CD4-positive, alpha-beta T cell treated with Interleukin-1 beta for 1 hour (primary cell): ENCODE data around the gene OGFRL1.
"Not testable (repeated sequence)": the region's sequence is repeated elsewhere in the genome, so short reads cannot be mapped to it uniquely, and the experiment has no call there.

Source experiments
- DNase-seq, 2 donors: peaks; one replicate each; pipeline ENCODE4 v3.0.0-alpha.2; 2020 to 2022

Gene OGFRL1

DNA sequence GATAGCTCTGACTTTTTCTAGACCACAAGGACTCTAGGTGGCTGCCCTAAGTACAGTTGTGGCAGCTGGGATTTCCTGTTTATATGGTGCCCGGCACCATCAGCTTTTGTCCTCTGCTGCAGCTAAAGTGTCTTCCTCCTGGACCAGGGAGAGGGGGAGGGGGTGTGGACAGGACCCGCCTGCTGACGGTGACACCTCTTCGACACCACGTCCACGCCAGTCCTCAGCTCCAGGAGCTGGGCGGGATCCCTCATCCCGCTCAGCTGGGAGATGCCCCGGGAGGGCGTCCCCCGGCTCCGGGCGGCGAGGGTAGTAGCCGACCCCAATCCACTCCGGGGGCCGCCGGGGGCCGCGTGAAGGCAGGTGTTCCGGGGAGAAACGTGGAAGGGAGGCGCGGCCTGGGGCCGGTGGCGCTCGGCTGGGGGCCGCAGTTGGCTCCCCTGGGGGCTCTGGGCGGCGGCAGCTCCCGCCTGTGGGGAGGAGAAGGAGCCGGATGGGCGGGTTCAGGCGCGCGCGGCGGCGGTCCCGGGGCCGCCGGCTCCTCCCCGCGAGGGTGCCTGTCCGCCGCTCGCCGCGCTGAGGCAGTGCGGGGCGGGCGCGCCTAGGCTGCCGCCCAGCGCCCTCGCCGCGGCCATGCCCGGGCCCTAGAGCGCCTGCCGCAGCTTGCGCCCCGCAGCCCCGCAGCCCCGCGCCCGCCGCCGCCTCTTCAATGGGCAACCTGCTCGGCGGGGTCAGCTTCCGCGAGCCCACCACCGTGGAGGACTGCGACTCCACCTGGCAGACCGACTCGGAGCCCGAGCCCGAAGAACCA, at the start of gene OGFRL1:
TSS of gene OGFRL1 (plus strand) at position 584 of the 811 bp plus-strand sequence. CDS start at position 710, 126 bp downstream.
- DNase-seq, result peak; percentile 74 to 79

DNA sequence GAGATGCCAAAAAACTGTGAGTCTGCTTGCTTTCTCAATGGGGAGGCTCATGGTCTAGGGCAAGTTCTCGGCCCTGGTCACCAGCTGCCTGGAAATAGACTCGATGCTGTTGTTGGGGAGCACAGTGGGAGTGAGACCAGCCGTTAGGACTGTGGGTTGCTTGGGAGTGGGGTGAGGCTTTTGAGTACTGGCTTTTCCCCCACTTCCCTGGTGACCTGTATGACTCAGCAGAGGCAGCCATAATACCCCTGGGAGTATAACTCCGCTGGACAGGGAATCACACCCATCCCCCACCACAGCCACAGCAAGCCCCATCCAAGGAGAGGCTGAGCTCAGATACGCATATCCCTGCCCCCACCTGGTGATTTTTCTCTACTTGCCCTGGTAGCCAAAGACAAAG, 48.9 kb upstream of the OGFRL1 start:
- no peak for DNase-seq

- no peak for DNase-seq
Measured at GRCh38 chr6:71245265-71246049, 43.2 kb upstream of the OGFRL1 start.

DNA sequence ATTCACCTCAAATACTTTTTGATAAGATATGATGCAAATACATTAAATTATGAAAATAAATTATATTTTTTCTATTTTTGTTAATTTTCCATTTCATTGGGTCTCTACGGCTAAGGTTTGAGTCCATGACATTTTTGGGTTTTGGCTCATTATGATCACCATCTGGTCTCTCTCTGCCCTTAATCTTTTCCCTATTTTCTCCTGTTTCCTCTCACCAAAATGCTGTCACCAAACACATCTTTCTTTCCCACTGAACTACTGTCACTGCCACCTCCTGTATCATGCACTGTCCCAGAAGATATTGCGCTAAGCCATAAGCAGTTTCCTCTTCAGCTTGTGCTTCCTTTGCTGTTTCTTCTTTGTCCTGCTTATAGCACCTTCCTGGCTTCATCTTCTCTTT, 42.0 kb upstream of the OGFRL1 start:
- no peak for DNase-seq

- DNase-seq, result peak in 1 of 2 donors; percentile 34
Measured at GRCh38 chr6:71248306-71248765, 40.3 kb upstream of the OGFRL1 start.

DNA sequence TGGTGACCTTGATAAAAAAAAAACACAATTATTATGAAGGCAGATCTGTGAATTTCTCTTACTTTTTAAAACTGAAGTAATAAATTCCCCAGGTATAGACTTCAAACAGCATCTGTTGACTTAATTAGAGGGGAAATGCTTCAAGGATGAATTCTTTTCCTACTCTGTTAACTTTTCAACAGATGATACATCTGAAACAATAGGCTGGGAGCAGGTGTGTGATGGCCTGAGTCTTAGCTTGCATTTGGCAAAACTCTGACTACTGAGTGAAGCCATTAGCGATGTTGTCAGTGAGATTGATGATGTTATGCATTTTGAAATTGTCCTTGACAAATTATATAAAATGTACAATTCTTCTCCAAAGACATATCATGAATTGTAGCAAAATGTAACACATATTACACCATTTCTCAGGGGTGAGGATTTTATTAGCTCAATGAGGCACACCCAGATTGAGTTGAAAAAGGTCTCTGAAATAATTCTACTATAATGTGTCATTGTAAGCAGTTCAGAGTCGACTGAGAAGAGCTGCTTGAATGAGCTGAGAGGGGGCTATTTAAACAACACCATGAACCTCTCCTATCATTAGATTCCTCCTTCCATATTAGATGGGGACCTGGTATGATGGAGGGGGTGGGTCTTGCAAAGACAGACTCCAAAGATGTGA, 39.6 kb upstream of the OGFRL1 start:
- DNase-seq, result no peak

- no peak for DNase-seq
Measured at GRCh38 chr6:71250099-71250602, 38.5 kb upstream of the OGFRL1 start.

DNA sequence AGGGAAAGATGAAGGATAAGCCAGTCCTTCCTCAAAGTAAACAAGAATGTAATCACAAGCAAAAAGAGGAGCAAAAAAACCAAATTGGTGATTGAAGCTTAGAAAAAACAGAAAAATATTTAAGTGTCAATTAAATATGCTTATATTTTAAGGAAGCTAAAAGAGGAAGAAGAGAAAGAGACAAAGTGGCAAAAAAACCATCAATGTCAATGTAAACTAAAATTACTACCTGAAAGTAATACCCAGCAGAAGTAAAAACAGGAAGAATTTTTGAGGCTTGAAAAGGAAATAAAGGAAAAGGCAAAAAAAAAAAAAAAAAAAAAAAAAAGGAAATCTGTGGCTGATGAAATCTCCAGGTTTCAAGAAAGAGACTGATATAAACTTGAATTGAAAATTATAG, 36.2 kb upstream of the OGFRL1 start:
- DNase-seq, result no peak

- DNase-seq, result no peak
Measured at GRCh38 chr6:71252960-71253359, 35.7 kb upstream of the OGFRL1 start.

DNA sequence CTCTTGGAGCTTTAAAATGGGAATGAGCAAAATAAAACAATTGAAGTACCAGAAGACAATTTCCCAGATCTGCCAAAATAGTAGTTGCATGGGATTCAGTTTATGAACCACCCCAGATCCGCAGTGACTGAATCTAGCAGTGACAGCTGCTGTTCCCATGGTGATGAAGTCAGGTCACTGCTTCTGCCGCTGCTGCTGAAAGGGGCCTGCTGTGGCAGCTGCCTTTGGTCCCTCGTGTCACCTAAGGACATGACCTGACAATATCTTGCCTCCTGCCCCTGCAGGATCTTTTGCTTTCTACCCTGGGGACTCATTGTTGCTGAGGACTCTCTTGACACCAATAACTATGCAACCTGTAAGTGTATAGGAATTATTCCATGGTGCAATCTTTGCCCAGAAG, 34.3 kb upstream of the OGFRL1 start:
- DNase-seq, result no peak

- no peak for DNase-seq
Measured at GRCh38 chr6:71258078-71258866, 30.3 kb upstream of the OGFRL1 start.

GRCh38 chr6:71259888-71260604, 28.6 kb upstream of the OGFRL1 start:
- no peak for DNase-seq

DNA sequence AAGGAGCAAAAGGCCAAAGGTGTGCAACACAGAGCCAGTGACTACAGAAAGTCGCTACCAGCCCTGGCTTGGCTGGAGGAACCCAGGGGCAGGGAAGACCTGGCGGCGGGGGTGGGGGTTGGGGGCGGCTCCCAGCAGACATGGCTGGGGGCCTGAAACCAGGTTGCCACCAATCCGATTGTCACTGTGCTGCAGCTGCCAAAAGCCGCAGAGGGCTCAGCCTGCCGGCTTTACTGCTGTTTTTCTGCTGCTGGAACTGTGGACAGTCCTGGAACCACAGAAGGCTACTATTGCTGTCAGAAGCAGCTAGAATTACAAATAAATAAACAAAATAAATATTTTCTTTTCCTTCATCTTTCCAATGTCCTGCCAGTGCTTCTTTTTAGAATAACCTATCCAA, 25.7 kb upstream of the OGFRL1 start:
- no peak for DNase-seq

GRCh38 chr6:71266392-71266791, 22.2 kb upstream of the OGFRL1 start:
- DNase-seq, result not testable (repeated sequence)

GRCh38 chr6:71268735-71269437, 19.7 kb upstream of the OGFRL1 start:
- DNase-seq, result no peak

DNA sequence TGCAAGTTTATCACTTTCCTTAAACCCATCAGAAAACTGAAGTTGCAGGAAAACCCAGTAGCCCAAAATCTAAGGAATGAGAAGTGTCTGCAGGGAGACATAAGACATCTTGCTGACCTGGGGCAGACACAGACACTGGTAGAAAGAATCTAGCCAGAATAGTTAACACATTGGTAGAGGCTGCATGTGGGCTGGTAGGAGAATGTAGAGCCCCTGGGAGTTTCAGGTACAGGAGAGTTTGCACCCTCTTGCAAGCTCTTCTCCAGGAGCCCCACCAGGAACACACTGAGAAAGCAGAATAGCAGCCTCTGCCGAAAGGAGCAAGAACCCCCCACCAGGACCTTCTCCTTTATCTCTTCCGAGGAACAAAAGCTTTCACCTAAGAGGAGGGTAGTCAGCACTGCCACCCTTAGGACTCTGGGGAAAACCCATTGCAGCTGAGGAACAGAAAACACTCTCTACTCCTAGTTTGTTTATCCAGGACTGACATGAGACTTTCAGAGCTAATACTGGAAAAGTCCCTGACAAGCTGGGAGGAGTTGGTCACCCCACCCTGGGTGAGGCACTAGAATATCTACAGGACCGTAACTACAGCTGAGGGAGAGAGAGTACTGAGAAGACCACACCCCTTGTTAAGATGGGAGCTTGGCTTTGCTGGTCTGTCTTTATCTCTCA, 10.5 kb upstream of the OGFRL1 start:
- DNase-seq, result no peak

- DNase-seq, result no peak
Measured at GRCh38 chr6:71279321-71279720, 9.3 kb upstream of the OGFRL1 start.

DNA sequence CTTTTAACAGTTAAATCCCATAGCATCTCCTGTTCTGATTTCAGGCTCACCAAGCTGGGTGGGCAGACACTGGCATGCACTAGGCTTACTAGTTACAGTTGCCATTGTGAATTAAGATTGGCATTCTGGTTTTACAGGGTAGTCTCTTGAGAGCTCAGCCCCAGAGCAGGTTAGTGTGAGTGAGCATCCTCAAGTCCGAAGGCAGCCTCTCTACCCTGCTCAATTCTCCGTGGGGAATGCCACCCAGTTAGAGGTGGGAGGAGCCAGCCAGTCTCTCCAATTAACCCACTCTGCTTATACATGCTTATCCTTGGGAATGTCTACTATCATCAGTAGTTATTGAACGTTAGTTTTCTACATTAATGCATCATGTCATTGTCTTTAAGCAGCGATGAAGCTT, 8.9 kb upstream of the OGFRL1 start:
- DNase-seq, result no peak

- DNase-seq, result no peak
Measured at GRCh38 chr6:71280701-71281100, 7.9 kb upstream of the OGFRL1 start.

GRCh38 chr6:71284785-71285184, 3.8 kb upstream of the OGFRL1 start:
- no peak for DNase-seq
